HG03442 (cell line): ENCODE measurements around the gene PCMTD2.

Experiments
- ATAC-seq: cut with Tn5 transposase; IDR thresholded peaks from one replicate; pipeline ENCODE4 v1.9.1; 2021; ENCODE audit warnings: mild to moderate bottlenecking, moderate library complexity; ENCODE audit not compliant: unreplicated experiment

PCMTD2 gene

GRCh38 chr20:64254571-64255360 is 782 bp upstream of the PCMTD2 start:
- no peak for ATAC-seq

- ATAC-seq = no peak
These were observed 861 bp downstream of the PCMTD2 start for GRCh38 chr20:64256282-64256935.

- no peak for ATAC-seq
These were observed 1.7 kb downstream of the PCMTD2 start for GRCh38 chr20:64257107-64257757.

- ATAC-seq = no peak
These were observed 2.7 kb downstream of the PCMTD2 start for GRCh38 chr20:64258071-64258823.

- ATAC-seq = no peak
These were observed 4.7 kb downstream of the PCMTD2 start for GRCh38 chr20:64260239-64260638.

GRCh38 chr20:64261138-64261537 is 5.6 kb downstream of the PCMTD2 start:
- no peak for ATAC-seq

GRCh38 chr20:64264091-64264490 is 8.5 kb downstream of the PCMTD2 start:
- ATAC-seq = no peak

GRCh38 chr20:64265201-64265600 is 9.7 kb downstream of the PCMTD2 start:
- ATAC-seq = no peak

GRCh38 chr20:64266988-64267387 is 11.4 kb downstream of the PCMTD2 start:
- no peak for ATAC-seq

- no peak for ATAC-seq
These were observed 12.6 kb downstream of the PCMTD2 start for GRCh38 chr20:64268174-64268573.

- no peak for ATAC-seq
These were observed 14.3 kb downstream of the PCMTD2 start for GRCh38 chr20:64269604-64270411.

- no peak for ATAC-seq
These were observed 16.1 kb downstream of the PCMTD2 start for GRCh38 chr20:64271636-64272035.

GRCh38 chr20:64273109-64273508 is 17.6 kb downstream of the PCMTD2 start:
- ATAC-seq = no peak

GRCh38 chr20:64276817-64277216 is 21.3 kb downstream of the PCMTD2 start:
- no peak for ATAC-seq

- ATAC-seq = no peak
These were observed 22.2 kb downstream of the PCMTD2 start for GRCh38 chr20:64277571-64278316.

- no peak for ATAC-seq
These were observed 22.8 kb downstream of the PCMTD2 start for GRCh38 chr20:64278317-64278681.

GRCh38 chr20:64279826-64280459 is 24.4 kb downstream of the PCMTD2 start:
- ATAC-seq = no peak

- ATAC-seq = no peak
These were observed 24.9 kb downstream of the PCMTD2 start for GRCh38 chr20:64280460-64280843.

GRCh38 chr20:64283646-64284045 is 28.1 kb downstream of the PCMTD2 start:
- no peak for ATAC-seq
